ENCODE measurements around the gene SIPA1L3. TPM values are rescaled to one million over a fixed set of nuclear protein-coding genes. Genes with fewer than 3 reads are reported as not detected.
A peak's percentile ranks its signal among the peaks of the same experiment; 100 is the strongest.

SIPA1L3 gene
- total and polyA plus RNA-seq, 9 of the 15 experiments (the other 6 are each of a cell fraction or from before 2014, with no cell fraction given): 0.01 to 6.1 (median 2.5) TPM

DNA sequence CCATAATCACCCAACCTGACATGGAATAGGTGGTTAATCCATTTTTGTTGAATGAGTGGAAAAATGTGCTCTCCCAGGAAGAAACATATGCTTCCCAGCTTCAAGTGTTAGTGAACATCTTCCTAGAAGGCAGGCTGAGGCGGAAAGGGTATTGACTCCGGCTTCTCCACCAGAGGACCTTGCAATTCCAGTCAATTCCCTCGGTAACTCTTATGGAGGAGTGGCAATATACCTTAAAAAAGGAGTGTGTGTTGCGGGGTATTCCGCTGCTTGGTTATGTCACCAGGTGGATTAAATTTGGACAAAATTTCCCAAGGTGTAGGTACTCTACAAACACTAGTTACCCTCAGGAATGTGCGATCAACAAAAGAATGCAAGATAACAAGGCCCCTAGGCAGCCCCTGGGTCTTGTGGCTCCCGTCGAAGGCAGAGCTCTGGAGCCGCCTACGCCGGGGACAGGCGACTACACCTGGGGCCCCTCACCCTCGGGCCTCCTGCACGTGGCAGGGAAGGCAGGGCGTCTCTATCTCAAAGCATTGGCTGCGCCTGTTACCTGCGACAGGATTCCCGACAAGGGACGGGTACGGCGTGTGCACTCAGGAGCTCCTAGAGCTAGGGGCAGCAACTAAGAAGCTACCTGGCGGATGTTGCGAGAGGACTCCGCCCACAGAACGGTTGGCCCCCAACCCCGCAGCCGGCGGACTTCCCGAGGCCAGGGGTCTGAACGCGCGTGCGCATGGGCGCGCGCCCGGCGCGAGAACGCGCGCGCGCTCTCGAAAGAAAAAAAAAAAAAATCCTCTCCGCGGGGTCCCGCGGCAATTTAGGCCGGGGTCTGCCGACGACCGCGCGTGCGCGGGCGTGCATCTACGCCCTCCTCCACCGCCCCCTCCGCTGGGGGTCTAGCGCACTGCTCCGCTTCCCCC, 801 bp upstream of the SIPA1L3 start, which contains the start of gene WDR87 (continued):
- no peak for TF ChIP-seq ZNF311 (CRISPR knock-in tag; IDR thresholded peaks at IDR 0.05)
- no peak for TF ChIP-seq ZC3H8 (IDR thresholded peaks at IDR 0.05)
- no peak for TF ChIP-seq POLR2AphosphoS2 (IDR thresholded peaks at IDR 0.05; ENCODE audit: low read length)
- TF ChIP-seq SETDB1 (IDR thresholded peaks at IDR 0.05; ENCODE audit: low read length): no peak
- TF ChIP-seq, protein P1, sequence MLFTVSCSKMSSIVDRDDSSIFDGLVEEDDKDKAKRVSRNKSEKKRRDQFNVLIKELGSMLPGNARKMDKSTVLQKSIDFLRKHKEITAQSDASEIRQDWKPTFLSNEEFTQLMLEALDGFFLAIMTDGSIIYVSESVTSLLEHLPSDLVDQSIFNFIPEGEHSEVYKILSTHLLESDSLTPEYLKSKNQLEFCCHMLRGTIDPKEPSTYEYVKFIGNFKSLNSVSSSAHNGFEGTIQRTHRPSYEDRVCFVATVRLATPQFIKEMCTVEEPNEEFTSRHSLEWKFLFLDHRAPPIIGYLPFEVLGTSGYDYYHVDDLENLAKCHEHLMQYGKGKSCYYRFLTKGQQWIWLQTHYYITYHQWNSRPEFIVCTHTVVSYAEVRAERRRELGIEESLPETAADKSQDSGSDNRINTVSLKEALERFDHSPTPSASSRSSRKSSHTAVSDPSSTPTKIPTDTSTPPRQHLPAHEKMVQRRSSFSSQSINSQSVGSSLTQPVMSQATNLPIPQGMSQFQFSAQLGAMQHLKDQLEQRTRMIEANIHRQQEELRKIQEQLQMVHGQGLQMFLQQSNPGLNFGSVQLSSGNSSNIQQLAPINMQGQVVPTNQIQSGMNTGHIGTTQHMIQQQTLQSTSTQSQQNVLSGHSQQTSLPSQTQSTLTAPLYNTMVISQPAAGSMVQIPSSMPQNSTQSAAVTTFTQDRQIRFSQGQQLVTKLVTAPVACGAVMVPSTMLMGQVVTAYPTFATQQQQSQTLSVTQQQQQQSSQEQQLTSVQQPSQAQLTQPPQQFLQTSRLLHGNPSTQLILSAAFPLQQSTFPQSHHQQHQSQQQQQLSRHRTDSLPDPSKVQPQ (CRISPR knock-in tag; IDR thresholded peaks at IDR 0.05; ENCODE audit: borderline replicate concordance): no peak
- no peak for TF ChIP-seq BCL6 (CRISPR knock-in tag; IDR thresholded peaks at IDR 0.05)
- TF ChIP-seq U2AF2 (optimal IDR thresholded peaks at IDR 0.05; ENCODE audit: low read depth, low read length): no peak
- TF ChIP-seq, protein P2, sequence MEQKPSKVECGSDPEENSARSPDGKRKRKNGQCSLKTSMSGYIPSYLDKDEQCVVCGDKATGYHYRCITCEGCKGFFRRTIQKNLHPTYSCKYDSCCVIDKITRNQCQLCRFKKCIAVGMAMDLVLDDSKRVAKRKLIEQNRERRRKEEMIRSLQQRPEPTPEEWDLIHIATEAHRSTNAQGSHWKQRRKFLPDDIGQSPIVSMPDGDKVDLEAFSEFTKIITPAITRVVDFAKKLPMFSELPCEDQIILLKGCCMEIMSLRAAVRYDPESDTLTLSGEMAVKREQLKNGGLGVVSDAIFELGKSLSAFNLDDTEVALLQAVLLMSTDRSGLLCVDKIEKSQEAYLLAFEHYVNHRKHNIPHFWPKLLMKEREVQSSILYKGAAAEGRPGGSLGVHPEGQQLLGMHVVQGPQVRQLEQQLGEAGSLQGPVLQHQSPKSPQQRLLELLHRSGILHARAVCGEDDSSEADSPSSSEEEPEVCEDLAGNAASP (IDR thresholded peaks at IDR 0.05): no peak
- no peak for TF ChIP-seq MXI1 (IDR thresholded peaks at IDR 0.05; ENCODE audit: low read depth, low read length)
- TF ChIP-seq, protein P3, sequence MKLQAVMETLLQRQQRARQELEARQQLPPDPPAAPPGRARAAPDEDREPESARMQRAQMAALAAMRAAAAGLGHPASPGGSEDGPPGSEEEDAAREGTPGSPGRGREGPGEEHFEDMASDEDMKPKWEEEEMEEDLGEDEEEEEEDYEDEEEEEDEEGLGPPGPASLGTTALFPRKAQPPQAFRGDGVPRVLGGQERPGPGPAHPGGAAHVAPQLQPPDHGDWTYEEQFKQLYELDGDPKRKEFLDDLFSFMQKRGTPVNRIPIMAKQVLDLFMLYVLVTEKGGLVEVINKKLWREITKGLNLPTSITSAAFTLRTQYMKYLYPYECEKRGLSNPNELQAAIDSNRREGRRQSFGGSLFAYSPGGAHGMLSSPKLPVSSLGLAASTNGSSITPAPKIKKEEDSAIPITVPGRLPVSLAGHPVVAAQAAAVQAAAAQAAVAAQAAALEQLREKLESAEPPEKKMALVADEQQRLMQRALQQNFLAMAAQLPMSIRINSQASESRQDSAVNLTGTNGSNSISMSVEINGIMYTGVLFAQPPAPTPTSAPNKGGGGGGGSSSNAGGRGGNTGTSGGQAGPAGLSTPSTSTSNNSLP (IDR thresholded peaks at IDR 0.05; ENCODE audit: borderline replicate concordance, low read depth, low read length): no peak
- TF ChIP-seq SAFB (IDR thresholded peaks at IDR 0.05; ENCODE audit: borderline replicate concordance, low read depth, low read length): no peak
- TF ChIP-seq ZNF384 (IDR thresholded peaks at IDR 0.05; ENCODE audit: low read depth, low read length): peak; percentile 85
- TF ChIP-seq PRMT5 (CRISPR knock-in tag; IDR thresholded peaks at IDR 0.05): no peak
- no peak for TF ChIP-seq ZNF444 (CRISPR knock-in tag; IDR thresholded peaks at IDR 0.05)
- TF ChIP-seq ZNF583 (CRISPR knock-in tag; IDR thresholded peaks at IDR 0.05): no peak
- no peak for TF ChIP-seq RBM14 (IDR thresholded peaks at IDR 0.05; ENCODE audit: borderline replicate concordance, insufficient read depth, low read depth, low read length)
- TF ChIP-seq FOXA3 (CRISPR knock-in tag; conservative IDR thresholded peaks at IDR 0.05 in 1 of 2, IDR thresholded peaks at IDR 0.05 in 1 of 2): no peak
- no peak for TF ChIP-seq ZBTB1 (CRISPR knock-in tag; IDR thresholded peaks at IDR 0.05; ENCODE audit: borderline replicate concordance, low read depth)
- TF ChIP-seq, protein P4, sequence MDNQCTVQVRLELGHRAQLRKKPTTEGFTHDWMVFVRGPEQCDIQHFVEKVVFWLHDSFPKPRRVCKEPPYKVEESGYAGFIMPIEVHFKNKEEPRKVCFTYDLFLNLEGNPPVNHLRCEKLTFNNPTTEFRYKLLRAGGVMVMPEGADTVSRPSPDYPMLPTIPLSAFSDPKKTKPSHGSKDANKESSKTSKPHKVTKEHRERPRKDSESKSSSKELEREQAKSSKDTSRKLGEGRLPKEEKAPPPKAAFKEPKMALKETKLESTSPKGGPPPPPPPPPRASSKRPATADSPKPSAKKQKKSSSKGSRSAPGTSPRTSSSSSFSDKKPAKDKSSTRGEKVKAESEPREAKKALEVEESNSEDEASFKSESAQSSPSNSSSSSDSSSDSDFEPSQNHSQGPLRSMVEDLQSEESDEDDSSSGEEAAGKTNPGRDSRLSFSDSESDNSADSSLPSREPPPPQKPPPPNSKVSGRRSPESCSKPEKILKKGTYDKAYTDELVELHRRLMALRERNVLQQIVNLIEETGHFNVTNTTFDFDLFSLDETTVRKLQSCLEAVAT (IDR thresholded peaks at IDR 0.05): no peak
- no peak for TF ChIP-seq ZBED1 (IDR thresholded peaks at IDR 0.05)
- TF ChIP-seq ILK (tag; IDR thresholded peaks at IDR 0.05; ENCODE audit: borderline replicate concordance, low read depth): no peak
- no peak for TF ChIP-seq MAFG (tag; conservative IDR thresholded peaks at IDR 0.05)

All from K562 (cell line).